Upper lobe of right lung (tissue), 1 donor: ENCODE results near the gene SOS2. TPM values are rescaled to one million over a fixed set of nuclear protein-coding genes. Genes with fewer than 3 reads are reported as not detected.

ENCODE experiments used
- ATAC-seq: fragments of 200-7000 bp; cut with Tn5 transposase; one replicate; pipeline ENCODE4 v1.9.1; 2020; ENCODE audit warnings: mild to moderate bottlenecking, moderate library complexity
- DNase-seq: peaks from one replicate; pipeline ENCODE4 v3.0.0-alpha.2; 2020
- H3K27ac ChIP-seq: fragments of 200-600 bp; one replicate; pipeline ENCODE4 v1.8.0; 2022
- H3K27me3 ChIP-seq: fragments of 200-600 bp; one replicate; pipeline ENCODE4 v1.8.0; 2022; ENCODE audit warnings: mild to moderate bottlenecking
- H3K36me3 ChIP-seq: fragments of 200-600 bp; one replicate; pipeline ENCODE4 v1.8.0; 2022
- H3K4me1 ChIP-seq: fragments of 200-600 bp; one replicate; pipeline ENCODE4 v1.8.0; 2022
- H3K4me3 ChIP-seq: fragments of 200-600 bp; one replicate; pipeline ENCODE4 v1.8.0; 2022; ENCODE audit warnings: mild to moderate bottlenecking
- H3K9me3 ChIP-seq: fragments of 200-600 bp; one replicate; pipeline ENCODE4 v1.8.0; 2022
- intact Hi-C: fragments of 100-400 bp; cut with DNase I; formaldehyde crosslinking; loops from one replicate; pipeline ENCODE4 v1.11.0; 2022
- total RNA-seq: library from RNA; stranded (reverse); fragmentation: NEBNext Ultra II Directional; extraction: Animal tissue kit (Norgen Biotek cat#: 25700); gene quantifications from one replicate; pipeline ENCODE4 v1.2.1, GENCODE V29; 2021
- TF ChIP-seq, protein P1 (sequence below): fragments of 200-600 bp; IDR thresholded peaks from one replicate; pipeline ENCODE4 v1.8.0; 2022; ENCODE audit warnings: antibody characterized with exemption
- donor health status: DM: no; HTN: yes; CAD: no; lungs with severe emphysema.

Gene SOS2
- total RNA-seq, 1 donor from 2014 or later = 30.3 TPM

DNA sequence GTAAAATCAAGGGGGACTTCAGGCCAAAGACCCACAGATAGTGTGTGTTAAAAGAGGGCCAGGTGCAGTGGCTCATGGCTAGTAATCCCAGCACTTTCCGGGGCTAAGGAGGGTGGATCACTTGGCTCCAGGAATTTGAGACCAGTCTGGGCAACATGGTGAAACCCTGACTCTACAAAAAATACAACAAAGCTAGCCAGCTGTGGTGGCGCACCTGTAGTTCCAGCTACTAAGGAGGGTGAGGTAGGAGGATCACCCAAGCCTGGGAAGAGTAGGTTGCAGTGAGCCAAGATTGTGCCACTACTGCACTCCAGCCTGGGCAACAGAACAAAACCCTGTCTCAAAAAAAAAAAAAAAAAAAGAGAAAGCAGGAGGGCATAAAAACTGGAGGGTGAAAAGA lies 123.5 kb downstream of the SOS2 start:
- intact Hi-C loops = loop anchor here (10.0 kb wide), 1 partner anchor 243 kb away; no protein-coding TSS in a partner anchor
- Histone ChIP-seq H3K4me1 (no peaks in the 10 kb centered on the region), H3K36me3 (peaks cover 54% of the 10 kb centered on the region), H3K27me3 (no peaks in the 10 kb centered on the region), H3K4me3 (no peak overlapping the region), H3K27ac (peak overlapping the region; percentile 56), H3K9me3 (no peaks in the 10 kb centered on the region)
- TF ChIP-seq, protein P1, sequence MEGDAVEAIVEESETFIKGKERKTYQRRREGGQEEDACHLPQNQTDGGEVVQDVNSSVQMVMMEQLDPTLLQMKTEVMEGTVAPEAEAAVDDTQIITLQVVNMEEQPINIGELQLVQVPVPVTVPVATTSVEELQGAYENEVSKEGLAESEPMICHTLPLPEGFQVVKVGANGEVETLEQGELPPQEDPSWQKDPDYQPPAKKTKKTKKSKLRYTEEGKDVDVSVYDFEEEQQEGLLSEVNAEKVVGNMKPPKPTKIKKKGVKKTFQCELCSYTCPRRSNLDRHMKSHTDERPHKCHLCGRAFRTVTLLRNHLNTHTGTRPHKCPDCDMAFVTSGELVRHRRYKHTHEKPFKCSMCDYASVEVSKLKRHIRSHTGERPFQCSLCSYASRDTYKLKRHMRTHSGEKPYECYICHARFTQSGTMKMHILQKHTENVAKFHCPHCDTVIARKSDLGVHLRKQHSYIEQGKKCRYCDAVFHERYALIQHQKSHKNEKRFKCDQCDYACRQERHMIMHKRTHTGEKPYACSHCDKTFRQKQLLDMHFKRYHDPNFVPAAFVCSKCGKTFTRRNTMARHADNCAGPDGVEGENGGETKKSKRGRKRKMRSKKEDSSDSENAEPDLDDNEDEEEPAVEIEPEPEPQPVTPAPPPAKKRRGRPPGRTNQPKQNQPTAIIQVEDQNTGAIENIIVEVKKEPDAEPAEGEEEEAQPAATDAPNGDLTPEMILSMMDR = no peak
- ATAC-seq = peak; percentile 59
- no peak for DNase-seq

DNA sequence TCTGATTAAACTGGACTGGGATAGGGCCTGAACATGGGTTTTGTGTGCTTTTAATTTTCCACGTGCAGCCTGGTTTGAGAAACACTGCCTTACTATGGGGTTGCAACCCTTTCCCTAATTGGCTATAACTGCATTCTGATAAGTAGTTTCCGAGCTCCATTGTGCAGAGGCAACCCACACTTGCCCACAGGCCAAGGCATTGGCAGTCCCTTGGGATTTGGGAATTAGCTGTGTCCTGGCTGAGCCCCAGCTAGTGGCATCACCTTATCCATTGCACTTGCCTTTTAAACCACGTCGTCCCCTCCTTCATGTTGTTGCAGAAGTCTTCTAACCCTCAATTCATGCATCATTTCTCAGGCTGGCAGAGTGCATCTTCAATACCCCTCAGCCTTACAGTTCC lies 125.2 kb downstream of the SOS2 start:
- ATAC-seq (no peak), DNase-seq (no peak)
- Histone ChIP-seq H3K36me3 (peaks cover 37% of the 10 kb centered on the region), H3K9me3 (no peaks in the 10 kb centered on the region), H3K27me3 (no peaks in the 10 kb centered on the region), H3K4me1 (no peaks in the 10 kb centered on the region), H3K27ac (no peak overlapping the region), H3K4me3 (no peak overlapping the region)
- TF ChIP-seq, protein P1 = no peak
- intact Hi-C loops = loop anchor here (10.0 kb wide), 1 partner anchor 241 kb away; no protein-coding TSS in a partner anchor

DNA sequence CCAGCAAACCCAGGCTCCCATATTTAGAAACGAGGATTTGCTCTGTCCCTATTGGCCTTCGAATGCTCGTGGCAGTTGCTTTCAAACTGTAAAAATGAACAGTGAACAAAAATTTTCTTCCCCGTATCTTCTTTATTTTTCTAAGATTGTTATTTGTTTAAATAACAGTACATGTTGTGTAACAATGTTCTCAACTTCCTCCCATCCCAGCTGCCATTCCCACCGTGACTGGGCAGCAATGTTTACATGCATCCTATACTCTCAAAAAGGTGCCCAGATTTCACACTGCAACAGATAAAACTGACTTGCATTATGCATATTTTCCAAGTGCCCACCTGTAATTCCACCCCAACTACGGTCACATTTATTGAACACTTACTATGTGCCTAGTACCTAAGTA lies 127.8 kb downstream of the SOS2 start:
- H3K36me3 ChIP-seq = peaks cover 11% of the 10 kb centered on the region
- H3K4me3 ChIP-seq = no peak overlapping the region
- H3K27me3 ChIP-seq = no peaks in the 10 kb centered on the region
- no peaks in the 10 kb centered on the region for H3K9me3 ChIP-seq
- TF ChIP-seq, protein P1 = no peak
- DNase-seq (no peak), ATAC-seq (no peak)
- intact Hi-C loops = loop anchor here (5.0 to 10.0 kb wide), 2 partner anchors 101 to 239 kb away; no protein-coding TSS in a partner anchor
- H3K27ac ChIP-seq = no peak overlapping the region
- no peaks in the 10 kb centered on the region for H3K4me1 ChIP-seq

DNA sequence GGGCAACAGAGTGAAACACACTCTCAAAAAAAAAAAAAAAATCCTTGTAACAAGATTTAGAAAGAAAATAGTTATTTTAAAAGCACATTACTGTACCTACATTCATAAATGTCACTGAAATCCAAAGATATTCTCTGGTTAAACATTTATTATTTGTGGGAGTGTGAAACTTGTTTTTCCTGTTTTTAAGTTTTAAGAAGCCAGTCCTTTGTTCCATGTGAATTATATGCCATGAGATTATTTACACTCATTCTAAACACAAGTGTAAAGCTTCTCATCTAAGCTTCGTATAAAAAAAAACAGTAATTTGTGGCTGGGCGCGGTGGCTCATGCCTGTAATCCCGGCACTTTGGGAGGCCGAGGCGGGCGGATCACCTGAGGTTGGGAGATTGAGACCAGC lies 130.0 kb downstream of the SOS2 start:
- intact Hi-C loops = loop anchor here (5.0 to 10.0 kb wide), 2 partner anchors 99 to 237 kb away; no protein-coding TSS in a partner anchor
- H3K9me3 ChIP-seq = no peaks in the 10 kb centered on the region
- no peaks in the 10 kb centered on the region for H3K4me1 ChIP-seq
- no peaks in the 10 kb centered on the region for H3K27me3 ChIP-seq
- TF ChIP-seq, protein P1 = no peak
- ATAC-seq = no peak
- no peak overlapping the region for H3K27ac ChIP-seq
- DNase-seq = no peak
- H3K36me3 ChIP-seq = no peaks in the 10 kb centered on the region
- no peak overlapping the region for H3K4me3 ChIP-seq

DNA sequence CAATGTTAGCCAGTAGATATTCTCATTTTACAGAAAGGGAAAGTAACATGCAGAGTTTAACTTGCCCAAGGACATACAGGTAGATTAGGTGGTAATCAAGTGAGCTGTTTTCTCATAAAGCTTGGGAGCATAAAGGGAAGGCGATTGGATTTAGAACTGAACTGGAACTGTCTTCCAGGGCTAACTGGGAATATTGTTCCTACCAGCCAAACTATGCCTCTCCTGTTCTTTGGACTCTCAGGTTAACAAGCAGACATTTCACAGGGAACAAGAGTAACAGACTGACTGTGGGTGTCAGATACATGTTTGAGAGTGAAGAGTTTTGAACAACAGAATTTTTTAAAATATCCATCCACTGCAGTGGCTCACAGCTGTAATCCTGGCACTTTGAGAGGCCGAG lies 130.6 kb downstream of the SOS2 start:
- intact Hi-C loops = loop anchor here (5.0 to 10.0 kb wide), 2 partner anchors 99 to 236 kb away; no protein-coding TSS in a partner anchor
- ATAC-seq (no peak), DNase-seq (no peak)
- Histone ChIP-seq H3K36me3 (no peaks in the 10 kb centered on the region), H3K27me3 (no peaks in the 10 kb centered on the region), H3K4me1 (no peaks in the 10 kb centered on the region), H3K27ac (no peak overlapping the region), H3K9me3 (no peaks in the 10 kb centered on the region), H3K4me3 (no peak overlapping the region)
- TF ChIP-seq, protein P1 = no peak

DNA sequence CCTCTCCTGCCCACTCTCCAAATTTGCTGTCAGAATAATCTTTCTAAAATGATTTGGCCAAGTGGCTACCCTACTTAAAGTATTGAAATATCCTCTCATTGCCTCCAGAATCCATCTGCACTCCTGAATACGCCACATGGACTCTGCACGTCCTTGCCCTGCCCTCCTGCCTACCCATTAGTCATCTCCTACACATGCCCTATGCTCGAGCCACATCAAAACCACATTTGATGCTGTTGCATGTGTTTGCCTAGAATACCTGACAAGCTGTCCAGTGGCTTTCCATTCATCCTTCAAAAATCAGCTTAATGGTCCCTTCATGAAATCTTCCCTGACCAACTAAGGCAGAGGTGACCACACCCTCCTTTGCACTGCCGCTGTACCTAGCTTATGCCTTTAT lies 132.0 kb downstream of the SOS2 start:
- DNase-seq (no peak), ATAC-seq (no peak)
- no peak overlapping the region for H3K4me3 ChIP-seq
- intact Hi-C loops = no loop called here
- TF ChIP-seq, protein P1 = no peak
- H3K27me3 ChIP-seq = no peaks in the 10 kb centered on the region
- no peak overlapping the region for H3K27ac ChIP-seq
- no peaks in the 10 kb centered on the region for H3K36me3 ChIP-seq
- no peaks in the 10 kb centered on the region for H3K9me3 ChIP-seq
- H3K4me1 ChIP-seq = peaks cover 4% of the 10 kb centered on the region
